GM18520 (cell line): ENCODE results near the gene DPT.
"Not testable (repeated sequence)": the region's sequence is repeated elsewhere in the genome, so short reads cannot be mapped to it uniquely, and the experiment has no call there.

Source experiments
- ATAC-seq: cut with Tn5 transposase; IDR thresholded peaks from one replicate; pipeline ENCODE4 v1.9.1; 2021; ENCODE audit not compliant: unreplicated experiment

DPT gene

GRCh38 chr1:168728473-168729404, at the start of gene DPT:
DPT (minus strand) TSS chr1:168729206; CDS start chr1:168729174, 32 bp downstream.
- ATAC-seq: no peak

DNA sequence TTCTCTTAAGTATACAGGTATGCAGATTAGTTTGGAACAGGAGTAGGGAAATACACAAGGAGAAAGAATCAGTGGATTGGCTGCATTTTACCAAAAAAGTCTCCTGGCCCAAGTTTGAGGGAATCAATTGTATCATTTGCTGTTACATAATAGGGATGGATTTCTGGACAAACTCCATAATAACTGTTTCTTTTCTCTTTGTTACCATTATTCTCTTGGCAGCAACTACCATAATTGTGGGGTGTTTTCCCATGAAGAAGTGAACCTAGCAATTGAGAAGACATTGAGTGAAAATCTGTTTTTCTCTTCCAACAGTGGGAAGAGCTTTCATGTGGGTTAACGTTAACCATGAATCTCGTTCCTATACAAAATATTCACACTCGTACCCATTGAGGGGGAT, 46.4 kb upstream of the DPT start:
- ATAC-seq: no peak

GRCh38 chr1:168774241-168774640, 45.2 kb upstream of the DPT start:
- ATAC-seq: no peak

DNA sequence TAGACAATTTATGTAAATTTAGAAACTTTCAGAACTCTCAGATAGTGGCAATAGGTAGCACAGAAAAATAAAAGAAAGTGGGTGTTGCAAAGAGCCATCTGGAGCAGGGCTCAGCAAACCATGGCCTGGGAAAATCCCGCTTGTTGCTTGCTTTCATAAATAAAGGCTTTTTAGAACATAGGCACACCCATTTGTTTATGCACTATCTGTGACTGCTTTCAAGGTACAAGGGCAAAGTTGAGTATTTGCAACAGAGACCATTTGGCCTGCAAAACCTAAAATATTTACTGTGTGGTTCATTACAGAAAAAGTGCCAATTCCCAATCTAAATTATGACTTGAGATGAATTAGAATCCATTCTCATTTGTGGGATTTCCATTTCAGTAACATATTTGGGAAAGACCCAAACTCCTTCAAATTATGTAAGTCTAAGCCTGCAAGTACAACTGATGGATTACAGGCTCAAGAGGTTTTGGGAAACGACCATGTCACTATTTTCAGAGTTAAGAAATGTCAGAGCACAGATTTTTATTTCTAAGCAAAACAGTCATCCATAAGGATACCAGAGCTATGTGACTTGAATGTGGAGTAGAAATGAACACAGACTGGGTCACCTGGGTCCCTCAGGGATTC, 43.5 kb upstream of the DPT start:
- no peak for ATAC-seq

GRCh38 chr1:168771104-168771630, 42.2 kb upstream of the DPT start:
- ATAC-seq: no peak

DNA sequence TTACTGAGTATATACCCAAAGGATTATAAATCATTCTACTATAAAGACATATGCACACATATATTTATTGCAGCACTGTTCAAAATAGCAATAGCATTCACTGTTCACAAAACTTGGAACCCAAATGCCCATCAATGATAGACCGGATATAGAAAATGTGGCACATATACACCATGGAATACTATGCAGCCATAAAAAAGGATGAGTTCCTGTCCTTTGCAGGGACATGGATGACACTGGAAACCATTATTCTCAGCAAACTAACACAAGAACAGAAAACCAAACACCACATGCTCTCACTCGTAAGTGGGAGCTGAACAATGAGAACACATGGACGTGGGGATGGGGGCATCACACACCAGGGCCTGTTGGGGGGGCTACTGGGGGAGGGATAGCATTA, 40.9 kb upstream of the DPT start:
- ATAC-seq: not testable (repeated sequence)

DNA sequence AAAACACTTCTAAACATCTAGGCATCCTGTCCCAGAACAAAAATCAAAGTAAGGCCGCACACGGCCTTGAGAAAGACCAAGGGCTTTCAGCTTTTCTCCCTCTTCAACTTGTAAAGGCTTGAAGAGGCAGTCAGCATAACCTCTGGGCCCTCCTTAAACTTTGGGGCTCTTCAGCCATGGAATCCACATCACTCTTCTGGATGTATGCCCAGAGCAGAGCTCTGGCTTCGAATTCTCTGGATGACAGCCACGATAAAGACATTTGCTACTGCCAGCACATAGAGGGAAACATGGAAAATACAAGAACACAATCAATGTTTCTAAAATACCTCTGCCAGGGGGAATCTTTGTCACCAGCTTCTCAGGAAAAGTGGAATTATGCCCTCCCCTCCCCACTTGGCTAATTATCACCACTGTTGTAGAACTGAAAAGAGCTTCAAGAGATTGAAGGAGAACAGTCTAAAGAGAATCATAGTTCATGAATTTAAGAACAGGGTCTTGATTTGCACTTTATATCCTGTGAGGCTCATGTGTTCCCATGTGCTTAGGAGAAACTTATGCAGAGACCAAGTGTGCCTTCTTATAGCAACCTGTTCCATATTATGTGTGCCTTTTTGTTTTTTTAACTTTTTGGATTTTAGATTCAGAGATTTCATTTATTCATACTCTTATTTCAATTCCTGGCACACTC, 39.0 kb upstream of the DPT start:
- no peak for ATAC-seq

GRCh38 chr1:168766568-168766967, 37.6 kb upstream of the DPT start:
- no peak for ATAC-seq

GRCh38 chr1:168763031-168763430, 34.0 kb upstream of the DPT start:
- no peak for ATAC-seq

DNA sequence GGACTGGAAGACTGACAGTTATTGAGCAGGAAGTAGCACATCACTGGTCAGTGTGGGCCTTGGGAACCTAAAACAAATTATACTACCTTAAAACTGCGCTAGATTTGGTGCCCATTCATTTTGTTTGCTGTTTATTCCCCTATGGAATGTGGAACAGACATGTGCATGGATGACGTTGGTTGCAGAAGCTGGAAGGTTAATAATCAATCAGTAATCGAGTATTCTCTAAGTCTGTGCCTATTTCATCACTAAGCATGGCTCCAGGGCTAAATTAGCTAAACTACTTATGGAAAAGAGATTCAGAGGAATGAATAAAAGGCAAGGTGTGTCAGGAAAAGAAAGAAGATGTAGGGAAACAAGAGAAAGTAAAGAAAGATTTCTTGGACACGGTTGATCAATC, 33.5 kb upstream of the DPT start:
- no peak for ATAC-seq

DNA sequence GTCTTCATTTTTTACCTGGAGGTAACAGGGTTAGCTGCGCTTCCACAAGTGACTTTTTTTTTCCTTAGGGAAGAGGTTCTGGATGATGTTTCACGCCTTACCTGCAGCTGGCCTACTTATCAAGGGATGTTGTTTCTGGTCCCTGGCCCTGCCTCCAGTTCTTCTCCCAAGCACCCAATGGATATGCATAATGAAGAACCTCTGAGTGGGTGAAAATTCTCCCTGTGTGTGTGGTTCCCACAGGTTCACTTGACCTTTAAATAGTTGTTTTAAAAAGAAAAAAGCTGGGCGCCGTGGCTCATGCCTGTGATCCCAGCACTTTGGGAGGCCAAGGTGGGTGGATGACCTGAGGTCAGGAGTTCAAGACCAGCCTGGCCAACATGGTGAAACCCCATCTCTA, 31.8 kb upstream of the DPT start:
- no peak for ATAC-seq

GRCh38 chr1:168760241-168760640, 31.2 kb upstream of the DPT start:
- no peak for ATAC-seq

DNA sequence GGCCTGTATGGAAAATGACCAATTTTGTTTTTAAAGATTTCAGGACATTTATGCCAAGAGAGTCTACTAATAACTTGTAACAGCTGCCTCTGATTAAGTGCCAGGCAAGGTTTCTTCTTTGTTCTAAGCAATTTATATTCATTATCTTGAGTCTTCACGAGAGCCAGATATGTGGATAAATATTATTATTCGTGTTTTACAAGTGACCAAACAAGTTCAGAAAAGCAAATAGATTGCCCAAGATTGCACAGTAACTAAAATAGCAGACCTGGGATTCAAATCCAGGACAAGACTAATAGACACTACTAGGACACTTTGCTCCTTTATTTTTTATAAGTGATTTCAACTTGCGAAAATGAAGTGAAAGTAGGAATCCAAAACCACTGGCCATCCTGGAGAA, 30.1 kb upstream of the DPT start:
- no peak for ATAC-seq

DNA sequence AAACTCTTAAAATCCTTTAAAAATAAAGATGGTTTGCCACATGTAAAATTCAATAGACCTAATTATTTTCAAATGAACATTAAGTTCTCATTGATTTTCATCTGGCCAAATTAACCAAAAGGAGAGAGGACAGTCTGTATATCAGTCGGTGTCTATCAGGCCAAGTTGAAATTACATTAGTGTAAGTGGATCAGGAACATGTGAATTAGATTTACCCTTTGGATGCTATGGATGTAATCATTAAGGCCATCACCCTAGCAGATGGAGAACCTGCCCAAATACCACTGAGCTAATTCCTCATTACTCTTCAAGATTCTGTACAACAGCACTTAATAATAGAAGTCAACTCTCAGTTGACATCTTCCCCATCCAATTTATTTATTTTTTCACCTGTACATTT, 29.5 kb upstream of the DPT start:
- ATAC-seq: no peak

DNA sequence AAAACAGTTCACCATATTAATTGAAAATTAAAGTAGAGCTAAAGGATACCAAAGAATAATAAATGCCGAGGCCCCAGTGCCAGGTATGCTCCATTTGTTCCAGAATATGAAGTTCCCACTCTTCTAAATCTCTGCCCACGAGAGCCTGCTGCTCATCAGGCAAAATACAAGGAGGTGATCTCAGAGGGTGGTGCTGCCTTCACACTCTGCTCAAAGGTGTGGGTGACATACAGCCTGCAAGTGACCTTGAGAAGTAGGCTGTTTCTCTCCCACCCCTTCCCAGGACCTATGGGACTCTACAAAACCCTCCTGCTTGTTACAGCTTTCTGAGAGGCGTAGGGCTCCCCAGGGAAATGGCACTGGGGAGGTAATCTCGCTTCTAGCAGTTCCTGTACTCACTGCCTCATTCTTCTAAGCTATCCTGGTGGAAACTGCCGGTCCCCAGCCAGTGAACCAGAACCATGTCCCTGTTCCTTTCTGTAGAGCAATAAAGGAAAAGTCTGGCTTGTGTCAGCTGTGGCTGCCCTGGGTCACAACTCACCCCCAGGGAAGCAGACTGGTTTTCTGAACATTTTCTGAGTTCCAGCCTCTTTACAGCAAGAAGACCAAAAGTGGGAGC, 26.9 kb upstream of the DPT start:
- ATAC-seq: no peak

GRCh38 chr1:168752171-168752832, 23.3 kb upstream of the DPT start:
- ATAC-seq: no peak

DNA sequence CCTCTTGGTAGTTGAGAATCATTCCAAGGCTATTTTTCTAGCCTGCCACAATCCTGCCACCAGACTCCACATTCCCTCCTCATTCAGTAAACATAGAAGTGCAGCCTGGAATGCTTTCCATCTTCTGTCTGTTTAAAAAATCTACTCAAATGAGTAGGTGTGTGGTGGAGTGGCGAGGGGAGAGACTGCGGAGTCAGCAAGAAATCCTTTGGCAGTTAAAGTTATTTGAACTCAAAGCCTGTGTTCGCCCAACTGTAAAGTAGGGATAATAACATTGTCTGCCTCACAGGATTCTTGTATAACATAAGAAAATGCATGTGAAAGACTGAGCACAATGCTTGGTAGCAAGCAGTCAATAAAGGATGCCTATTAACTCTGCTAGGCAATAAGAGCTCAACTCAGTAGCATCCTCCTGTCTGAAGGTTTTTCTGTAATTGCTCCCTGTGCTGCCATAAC, 22.2 kb upstream of the DPT start:
- no peak for ATAC-seq

- ATAC-seq: no peak
Observed at GRCh38 chr1:168742994-168743650, 14.1 kb upstream of the DPT start.

DNA sequence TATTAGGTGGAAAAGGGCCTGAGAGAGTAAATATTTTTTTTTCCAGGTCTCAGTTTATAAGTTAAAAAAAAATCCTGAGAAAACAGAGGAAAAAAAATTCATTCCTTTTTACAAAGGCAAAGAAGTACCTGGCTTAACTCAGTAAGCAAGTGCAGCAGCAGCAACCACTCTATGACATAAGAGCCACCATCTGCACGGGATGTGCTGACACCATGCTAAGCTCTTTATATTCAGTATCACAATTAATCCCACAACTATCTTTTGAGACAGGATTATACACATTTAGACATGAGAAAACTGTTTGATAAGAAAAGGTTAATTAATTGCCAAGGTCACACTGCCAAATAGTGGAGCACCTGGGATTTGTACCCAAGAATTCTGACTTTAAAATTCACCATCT, 13.4 kb upstream of the DPT start:
- no peak for ATAC-seq

DNA sequence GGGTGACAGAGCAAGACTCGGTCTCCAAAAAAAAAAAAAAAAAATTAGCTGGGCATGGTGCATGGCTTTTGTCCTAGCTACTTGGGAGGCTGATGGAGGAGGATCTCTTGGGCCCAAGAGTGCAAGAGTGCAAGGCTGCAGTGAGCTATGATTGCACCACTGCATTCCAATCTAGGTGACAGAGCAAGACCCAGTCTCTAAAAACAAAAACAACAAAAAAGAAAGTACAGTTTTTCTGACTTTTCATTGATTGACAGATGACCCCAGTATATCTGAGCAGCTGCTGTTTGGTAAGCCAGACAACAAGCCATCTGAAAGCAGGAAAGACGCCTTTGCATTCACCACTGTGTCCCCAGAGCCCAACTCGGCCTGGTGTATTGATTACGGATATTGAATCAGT, 10.9 kb upstream of the DPT start:
- no peak for ATAC-seq
